PC-3 (cell line): ENCODE measurements around the gene TSPAN16. TPM values are rescaled to one million over a fixed set of nuclear protein-coding genes. Genes with fewer than 3 reads are reported as not detected.

Source experiments
- ATAC-seq: fragments of 200-7000 bp; cut with Tn5 transposase; 2 replicates; pipeline ENCODE4 v1.9.1; 2020; ENCODE audit warnings: mild to moderate bottlenecking, moderate library complexity
- BruUV-seq: library from RNA; stranded (reverse); fragments of 400-500 nt; replicated peaks from 2 replicates; lab custom pipeline; 2021; lab: Mats Ljungman, UMichigan
- CTCF ChIA-PET: fragments of 300-600 bp; sonication (Branson Sonifier 250); formaldehyde crosslinking; loops from one replicate; lab custom pipeline; 2022; ENCODE audit warnings: antibody characterized with exemption; lab: Charles Lee
- POLR2A ChIA-PET: fragments of 300-600 bp; sonication (Branson Sonifier 250); formaldehyde crosslinking; loops from one replicate; lab custom pipeline; 2022; ENCODE audit warnings: antibody characterized with exemption; ENCODE audit not compliant: unreplicated experiment; lab: Charles Lee
- DNase-seq: peaks from one replicate; pipeline ENCODE4 v3.0.0-alpha.2; 2015
- H2AFZ ChIP-seq: fragments of 300-600 bp; sonication (generic); 2 replicates; pipeline ENCODE4 v1.6.0; 2016; ENCODE audit warnings: antibody characterized with exemption, low read length
- H3F3A ChIP-seq: fragments of 300-600 bp; sonication (generic); one replicate; pipeline ENCODE4 v1.6.0; 2017; ENCODE audit warnings: antibody characterized with exemption, low read length, control low read depth, mild to moderate bottlenecking; ENCODE audit not compliant: unreplicated experiment
- H3K27ac ChIP-seq: fragments of 300-600 bp; sonication (generic); 2 replicates; pipeline ENCODE4 v1.5.1; 2016; ENCODE audit warnings: mild to moderate bottlenecking, low read length
- H3K27me3 ChIP-seq: fragments of 300-600 bp; sonication (generic); 2 replicates; pipeline ENCODE4 v1.6.1; 2016; ENCODE audit warnings: low read length, mixed read lengths
- H3K36me3 ChIP-seq: fragments of 300-600 bp; sonication (generic); 2 replicates; pipeline ENCODE4 v1.6.1; 2016; ENCODE audit warnings: low read depth, mixed run types, low read length, mixed read lengths
- H3K4me1 ChIP-seq: fragments of 300-600 bp; sonication (generic); 2 replicates; pipeline ENCODE4 v1.5.1; 2016; ENCODE audit warnings: low read length; ENCODE audit not compliant: insufficient read depth
- H3K4me2 ChIP-seq: fragments of 300-600 bp; sonication (generic); 2 replicates; pipeline ENCODE4 v1.6.0; 2016; ENCODE audit warnings: low read length
- H3K4me3 ChIP-seq: fragments of 300-600 bp; sonication (generic); 2 replicates; pipeline ENCODE4 v1.5.1; 2016; ENCODE audit warnings: mild to moderate bottlenecking, low read length, mixed read lengths
- H3K79me2 ChIP-seq: fragments of 300-600 bp; sonication (generic); 2 replicates; pipeline ENCODE4 v1.6.1; 2017; ENCODE audit warnings: low read length, mixed read lengths
- H3K9ac ChIP-seq: fragments of 300-600 bp; sonication (generic); 2 replicates; pipeline ENCODE4 v1.6.0; 2016; ENCODE audit warnings: mild to moderate bottlenecking, low read length
- H3K9me2 ChIP-seq: fragments of 300-600 bp; sonication (generic); replicated peaks from 2 replicates; pipeline ENCODE4 v1.6.1; 2016; ENCODE audit warnings: mixed run types, low read length, mixed read lengths
- H3K9me3 ChIP-seq: fragments of 300-600 bp; sonication (generic); 2 replicates; pipeline ENCODE4 v1.6.1; 2016; ENCODE audit warnings: low read length, mixed read lengths
- H4K20me1 ChIP-seq: fragments of 300-600 bp; sonication (generic); 2 replicates; pipeline ENCODE4 v1.6.1; 2016; ENCODE audit warnings: low read length, mixed read lengths
- CTCF ChIP-seq: fragments of 300-600 bp; sonication (generic); conservative IDR thresholded peaks from 2 replicates; pipeline ENCODE4 v1.5.1; 2017; ENCODE audit warnings: antibody characterized with exemption, low read depth, mild to moderate bottlenecking, low read length
- EZH2 ChIP-seq: fragments of 300-600 bp; sonication (generic); IDR thresholded peaks from one replicate; pipeline ENCODE4 v1.6.1; 2017; ENCODE audit warnings: antibody characterized with exemption, mild to moderate bottlenecking, low read length; ENCODE audit not compliant: unreplicated experiment
- EZH2phosphoT487 ChIP-seq: fragments of 300-600 bp; sonication (generic); IDR thresholded peaks from 2 replicates; pipeline ENCODE4 v1.6.1; 2018; ENCODE audit warnings: mild to moderate bottlenecking, antibody characterized with exemption, low read length, borderline replicate concordance
- intact Hi-C: fragments of 100-400 bp; cut with micrococcal nuclease; formaldehyde crosslinking; loops from 2 replicates; pipeline ENCODE4 v1.9.0; 2023
- total RNA-seq: library from RNA; depleted of rRNA; stranded (reverse); fragments of >200 nt; gene quantifications from 2 replicates; pipeline ENCODE4 v1.2.3, GENCODE V29; 2014

Gene TSPAN16
- total RNA-seq, 1 experiment from 2014 or later, result not detected

GRCh38 chr19:11264452-11265176 is 31.3 kb upstream of the TSPAN16 start:
- Histone ChIP-seq H3K27ac (peak overlapping the region; percentile 77), H2AFZ (no peak overlapping the region), H3K9me2 (no peaks in the 10 kb centered on the region), H3K79me2 (peaks cover 7% of the 10 kb centered on the region; the same call in 1 of the 2 replicates), H3K4me1 (peaks cover 42% of the 10 kb centered on the region), H3K4me2 (no peak overlapping the region), H3K36me3 (no peaks in the 10 kb centered on the region), H3F3A (peaks cover 4% of the 10 kb centered on the region), H3K9ac (no peak overlapping the region), H4K20me1 (no peaks in the 10 kb centered on the region), H3K4me3 (no peak overlapping the region), H3K9me3 (no peaks in the 10 kb centered on the region), H3K27me3 (no peaks in the 10 kb centered on the region)
- ATAC-seq (no peak), DNase-seq (no peak)
- BruUV-seq, result no TSS peak
- intact Hi-C loops, result no loop called here
- ChIA-PET POLR2A (no interaction called here), CTCF (no interaction called here)
- TF ChIP-seq EZH2 (no peak), CTCF (no peak), EZH2phosphoT487 (no peak)

GRCh38 chr19:11265177-11265784 is 30.7 kb upstream of the TSPAN16 start:
- H3K9ac ChIP-seq, result peak overlapping the region; percentile 31
- DNase-seq (no peak), ATAC-seq (no peak)
- no peaks in the 10 kb centered on the region for H4K20me1 ChIP-seq
- H3K36me3 ChIP-seq, result no peaks in the 10 kb centered on the region
- H3K27me3 ChIP-seq, result no peaks in the 10 kb centered on the region
- peaks cover 7% of the 10 kb centered on the region; the same call in 1 of the 2 replicates for H3K79me2 ChIP-seq
- H3F3A ChIP-seq, result peaks cover 4% of the 10 kb centered on the region
- H3K4me2 ChIP-seq, result peak overlapping the region; percentile 68
- peak overlapping the region; percentile 11; the same call in 1 of the 2 replicates for H3K4me3 ChIP-seq
- TF ChIP-seq EZH2phosphoT487 (no peak), EZH2 (no peak), CTCF (no peak)
- BruUV-seq, result TSS peak; percentile 27
- H3K27ac ChIP-seq, result peak overlapping the region; percentile 77
- H3K4me1 ChIP-seq, result peaks cover 43% of the 10 kb centered on the region
- no peaks in the 10 kb centered on the region for H3K9me3 ChIP-seq
- peak overlapping the region; percentile 23 for H2AFZ ChIP-seq
- ChIA-PET CTCF (interaction anchor here (1.0 kb wide), 1 partner anchor 29 kb away, joined by 16 read pairs; no protein-coding TSS in a partner anchor), POLR2A (interaction anchor here (0.8 kb wide), 1 partner anchor 109 kb away, joined by 4 read pairs; the partner anchor contains the start of gene SWSAP1)
- intact Hi-C loops, result no loop called here
- no peaks in the 10 kb centered on the region for H3K9me2 ChIP-seq
